HepG2 (cell line): ENCODE measurements around the gene CCT6A. TPM values are rescaled to one million over a fixed set of nuclear protein-coding genes. Genes with fewer than 3 reads are reported as not detected.

ENCODE experiments used
- CC2D1A ChIP-seq: sonication (generic); formaldehyde crosslinking; IDR thresholded peaks from 2 replicates; pipeline ENCODE4 v1.8.1; 2023; ENCODE audit warnings: mild to moderate bottlenecking, missing genetic modification reagents
- CCDC6 ChIP-seq: sonication (generic); formaldehyde crosslinking; IDR thresholded peaks from 2 replicates; pipeline ENCODE4 v1.8.1; 2022; ENCODE audit warnings: mild to moderate bottlenecking, missing genetic modification reagents, moderate library complexity
- EED ChIP-seq: sonication (generic); formaldehyde crosslinking; IDR thresholded peaks from 2 replicates; pipeline ENCODE4 v1.5.0; 2020; ENCODE audit warnings: mild to moderate bottlenecking, missing genetic modification reagents
- GTF3A ChIP-seq: sonication (generic); formaldehyde crosslinking; conservative IDR thresholded peaks from 2 replicates; pipeline ENCODE4 v1.4.0; 2020; ENCODE audit warnings: mild to moderate bottlenecking, missing genetic modification reagents
- KDM1A ChIP-seq: IDR thresholded peaks from 2 replicates; pipeline ENCODE4 v1.6.1; 2016; ENCODE audit warnings: missing compliant biosample characterization
- KDM4B ChIP-seq: sonication (generic); formaldehyde crosslinking; IDR thresholded peaks from 2 replicates; pipeline ENCODE4 v1.4.0; 2020; ENCODE audit warnings: missing genetic modification reagents
- NR3C1 ChIP-seq: sonication (generic); formaldehyde crosslinking; IDR thresholded peaks from 2 replicates; pipeline ENCODE4 v1.4.0; 2020; ENCODE audit warnings: missing genetic modification reagents
- PAXIP1 ChIP-seq: sonication (generic); formaldehyde crosslinking; conservative IDR thresholded peaks from 2 replicates; pipeline ENCODE4 v1.4.0; 2020; ENCODE audit warnings: mild to moderate bottlenecking, missing genetic modification reagents, moderate library complexity
- PCBP1 ChIP-seq: fragments of 200-400 bp; formaldehyde crosslinking; IDR thresholded peaks from 2 replicates; pipeline ENCODE4 v1.6.1; 2017; ENCODE audit warnings: mild to moderate bottlenecking, low read depth, low read length, borderline replicate concordance
- RFXAP ChIP-seq: sonication (generic); formaldehyde crosslinking; IDR thresholded peaks from 2 replicates; pipeline ENCODE4 v1.4.0; 2020; ENCODE audit warnings: missing genetic modification reagents, borderline replicate concordance
- SMARCC2 ChIP-seq: fragments of 450-650 bp; IDR thresholded peaks from 2 replicates; pipeline ENCODE4 v1.6.1; 2017; ENCODE audit warnings: antibody characterized with exemption, mild to moderate bottlenecking
- SNRNP70 ChIP-seq: fragments of 200-400 bp; formaldehyde crosslinking; IDR thresholded peaks from 2 replicates; pipeline ENCODE4 v1.6.1; 2017; ENCODE audit warnings: mild to moderate bottlenecking, low read depth, low read length, moderate library complexity
- WIZ ChIP-seq: sonication (generic); formaldehyde crosslinking; IDR thresholded peaks from 2 replicates; pipeline ENCODE4 v1.5.1; 2020; ENCODE audit warnings: mild to moderate bottlenecking, missing genetic modification reagents
- ZKSCAN8 ChIP-seq: IDR thresholded peaks from 2 replicates; pipeline ENCODE4 v1.6.1; 2016; ENCODE audit warnings: borderline replicate concordance, missing genetic modification reagents, missing compliant biosample characterization
- ZNF205 ChIP-seq: IDR thresholded peaks from 2 replicates; pipeline ENCODE4 v1.6.1; 2018; ENCODE audit warnings: missing biosample characterization, missing genetic modification reagents
- ZNF329 ChIP-seq: sonication (generic); formaldehyde crosslinking; IDR thresholded peaks from 2 replicates; pipeline ENCODE4 v1.9.0; 2021; ENCODE audit warnings: low read depth, mild to moderate bottlenecking, missing genetic modification reagents
- ZNF589 ChIP-seq: sonication (generic); formaldehyde crosslinking; conservative IDR thresholded peaks from 2 replicates; pipeline ENCODE4 v1.8.0; 2022; ENCODE audit warnings: mild to moderate bottlenecking, moderate library complexity, missing genetic modification reagents
- ZNF644 ChIP-seq: IDR thresholded peaks from 2 replicates; pipeline ENCODE4 v1.6.1; 2016; ENCODE audit warnings: low read depth
- ZNF703 ChIP-seq: sonication (generic); formaldehyde crosslinking; IDR thresholded peaks from 2 replicates; pipeline ENCODE4 v1.5.1; 2020; ENCODE audit warnings: missing genetic modification reagents, mild to moderate bottlenecking, moderate library complexity, borderline replicate concordance
- ZNF839 ChIP-seq: sonication (generic); formaldehyde crosslinking; IDR thresholded peaks from 2 replicates; pipeline ENCODE4 v1.4.0; 2020; ENCODE audit warnings: missing genetic modification reagents, mild to moderate bottlenecking, borderline replicate concordance
- ZUFSP ChIP-seq: sonication (generic); formaldehyde crosslinking; IDR thresholded peaks from 2 replicates; pipeline ENCODE4 v1.9.0; 2021; ENCODE audit warnings: missing genetic modification reagents, mild to moderate bottlenecking, borderline replicate concordance
- polyA plus RNA-seq, 8 experiments: library from polyadenylated mRNA; depleted of rRNA in 3 of 8; stranded (reverse) in 7 of 8; unstranded in 1 of 8; fragments of >200 nt; fragmentation: Illumina TruSeq in 4 of 8; extraction: Trizol in 4 of 8; gene quantifications; 2 replicates each; pipeline versions ENCODE4 v1.2.1 to v1.2.3, GENCODE V29; 2011 to 2016; ENCODE audit warnings: low read depth in 4 of 8, missing spikeins in 1 of 8, mixed read lengths in 1 of 8; ENCODE audit not compliant: insufficient read depth in 1 of 8
- total RNA-seq, 5 experiments: library from RNA; depleted of rRNA; stranded (reverse); fragments of >200 nt; fragmentation: Illumina TruSeq; extraction: Trizol; gene quantifications; 2 replicates each; pipeline ENCODE4 v1.2.3, GENCODE V29; 2016; ENCODE audit warnings: low read depth in 1 of 5
- TF ChIP-seq, protein P1 (sequence below): sonication (generic); formaldehyde crosslinking; IDR thresholded peaks from 2 replicates; pipeline ENCODE4 v1.9.0; 2021; ENCODE audit warnings: missing genetic modification reagents, mild to moderate bottlenecking, borderline replicate concordance

CCT6A gene
- total and polyA plus RNA-seq, 2 of the 13 experiments (the other 11 are each of a cell fraction or from before 2014, with no cell fraction given) = 219 to 292 TPM

- no peak for TF ChIP-seq ZUFSP
- TF ChIP-seq CCDC6 (CRISPR knock-in tag) = 0 out of 2 replicates have a peak, but pooled peaks have one; percentile 10
- no peak for TF ChIP-seq CC2D1A (CRISPR knock-in tag)
- TF ChIP-seq, protein P1, sequence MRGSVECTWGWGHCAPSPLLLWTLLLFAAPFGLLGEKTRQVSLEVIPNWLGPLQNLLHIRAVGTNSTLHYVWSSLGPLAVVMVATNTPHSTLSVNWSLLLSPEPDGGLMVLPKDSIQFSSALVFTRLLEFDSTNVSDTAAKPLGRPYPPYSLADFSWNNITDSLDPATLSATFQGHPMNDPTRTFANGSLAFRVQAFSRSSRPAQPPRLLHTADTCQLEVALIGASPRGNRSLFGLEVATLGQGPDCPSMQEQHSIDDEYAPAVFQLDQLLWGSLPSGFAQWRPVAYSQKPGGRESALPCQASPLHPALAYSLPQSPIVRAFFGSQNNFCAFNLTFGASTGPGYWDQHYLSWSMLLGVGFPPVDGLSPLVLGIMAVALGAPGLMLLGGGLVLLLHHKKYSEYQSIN (CRISPR knock-in tag) = no peak
- no peak for TF ChIP-seq ZKSCAN8 (CRISPR knock-in tag)
- TF ChIP-seq ZNF329 (CRISPR knock-in tag) = 0 out of 2 replicates have a peak, but pooled peaks have one; percentile 60
- TF ChIP-seq ZNF839 (CRISPR knock-in tag) = no peak
- TF ChIP-seq SNRNP70 = no peak
- TF ChIP-seq ZNF703 (CRISPR knock-in tag) = 0 out of 2 replicates have a peak, but pooled peaks have one; percentile 58
- no peak for TF ChIP-seq ZNF644
- no peak for TF ChIP-seq SMARCC2
- TF ChIP-seq NR3C1 (CRISPR knock-in tag) = no peak
- TF ChIP-seq GTF3A (CRISPR knock-in tag) = no peak
- TF ChIP-seq ZNF589 (CRISPR knock-in tag) = no peak
- TF ChIP-seq EED (CRISPR knock-in tag) = peak; percentile 27; the same call in 1 of the 2 replicates
- no peak; the same call in 1 of the 2 replicates for TF ChIP-seq RFXAP (CRISPR knock-in tag)
- TF ChIP-seq WIZ (CRISPR knock-in tag) = no peak
- no peak for TF ChIP-seq KDM1A (CRISPR knock-in tag)
- 0 out of 2 replicates have a peak, but pooled peaks have one; percentile 12 for TF ChIP-seq PCBP1
- TF ChIP-seq ZNF205 = peak; percentile 63; the same call in 1 of the 2 replicates
- TF ChIP-seq PAXIP1 = peak; percentile 55
- TF ChIP-seq KDM4B = no peak
Measured at GRCh38 chr7:56033671-56034432, 17.7 kb upstream of the CCT6A start (continued).
